ENCODE measurements around the gene TTBK1.

DNA sequence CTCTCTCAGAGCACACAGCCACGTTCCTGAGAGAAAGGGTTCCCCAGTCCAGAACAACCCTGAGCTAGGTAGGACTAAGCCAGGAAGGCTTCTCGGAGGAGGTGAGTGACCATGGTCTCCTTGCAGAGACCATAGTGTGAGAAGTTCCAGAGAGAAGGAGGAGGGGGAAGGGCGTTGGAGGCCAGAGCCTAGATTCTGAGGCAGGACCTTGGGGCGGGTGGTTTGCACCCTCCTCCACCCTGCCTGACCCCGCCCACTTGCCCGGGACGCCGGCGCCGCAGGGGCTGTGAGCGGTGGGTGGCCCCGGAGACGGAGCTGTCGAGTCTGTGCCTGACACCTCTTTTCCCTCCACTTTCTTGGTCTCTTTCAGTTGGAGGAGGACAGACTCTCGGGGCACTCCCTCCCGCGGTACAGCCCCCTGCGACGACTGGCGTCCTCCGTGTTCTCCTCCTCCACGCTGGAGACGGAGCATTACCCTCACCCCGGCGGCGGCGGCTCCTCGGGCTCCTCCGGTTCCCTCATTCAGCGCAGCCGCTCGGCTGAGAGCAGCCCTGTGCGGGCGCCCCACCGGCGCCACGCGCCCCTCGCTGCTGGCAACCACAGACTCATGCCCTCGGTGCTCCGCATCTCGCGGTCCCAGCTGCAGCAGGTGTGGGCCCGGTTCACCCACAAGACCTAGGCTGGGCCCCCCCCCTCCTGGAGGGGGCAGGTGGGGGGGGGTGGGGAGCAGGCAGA lies 26.2 kb downstream of the TTBK1 start:
- TF ChIP-seq POLR2A (IDR thresholded peaks at IDR 0.05), result no peak
- TF ChIP-seq, protein P1, sequence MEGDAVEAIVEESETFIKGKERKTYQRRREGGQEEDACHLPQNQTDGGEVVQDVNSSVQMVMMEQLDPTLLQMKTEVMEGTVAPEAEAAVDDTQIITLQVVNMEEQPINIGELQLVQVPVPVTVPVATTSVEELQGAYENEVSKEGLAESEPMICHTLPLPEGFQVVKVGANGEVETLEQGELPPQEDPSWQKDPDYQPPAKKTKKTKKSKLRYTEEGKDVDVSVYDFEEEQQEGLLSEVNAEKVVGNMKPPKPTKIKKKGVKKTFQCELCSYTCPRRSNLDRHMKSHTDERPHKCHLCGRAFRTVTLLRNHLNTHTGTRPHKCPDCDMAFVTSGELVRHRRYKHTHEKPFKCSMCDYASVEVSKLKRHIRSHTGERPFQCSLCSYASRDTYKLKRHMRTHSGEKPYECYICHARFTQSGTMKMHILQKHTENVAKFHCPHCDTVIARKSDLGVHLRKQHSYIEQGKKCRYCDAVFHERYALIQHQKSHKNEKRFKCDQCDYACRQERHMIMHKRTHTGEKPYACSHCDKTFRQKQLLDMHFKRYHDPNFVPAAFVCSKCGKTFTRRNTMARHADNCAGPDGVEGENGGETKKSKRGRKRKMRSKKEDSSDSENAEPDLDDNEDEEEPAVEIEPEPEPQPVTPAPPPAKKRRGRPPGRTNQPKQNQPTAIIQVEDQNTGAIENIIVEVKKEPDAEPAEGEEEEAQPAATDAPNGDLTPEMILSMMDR (IDR thresholded peaks at IDR 0.05), result no peak
